GM23338 (cell line): ENCODE results near the gene CHRM5.

Experiments
- CREB1 ChIP-seq: fragments of 250-450 bp; sonication (Bioruptor Pico); IDR thresholded peaks from 2 replicates; pipeline ENCODE4 v1.5.0; 2020; ENCODE audit warnings: low read depth, mild to moderate bottlenecking, moderate library complexity
- EZH2 ChIP-seq: fragments of 200-600 bp; sonication (generic); IDR thresholded peaks from one replicate; pipeline ENCODE4 v1.8.0; 2017; ENCODE audit warnings: antibody characterized with exemption, mild to moderate bottlenecking, low read depth; ENCODE audit not compliant: unreplicated experiment
- EZH2phosphoT487 ChIP-seq: fragments of 200-600 bp; sonication (generic); IDR thresholded peaks from one replicate; pipeline ENCODE4 v1.8.1; 2018; ENCODE audit warnings: antibody characterized with exemption; ENCODE audit not compliant: unreplicated experiment
- STAT1 ChIP-seq: IDR thresholded peaks from one replicate; pipeline ENCODE4 v1.6.1; 2016; ENCODE audit warnings: antibody characterized with exemption; ENCODE audit not compliant: unreplicated experiment
- TF ChIP-seq, protein P1 (sequence below), 2 experiments: fragments of 200-600 bp in 1 of 2; sonication (generic) in 1 of 2; conservative IDR thresholded peaks; 2 replicates each; pipeline versions ENCODE4 v1.5.1 to v1.6.1; 2016 to 2017; ENCODE audit warnings: antibody characterized with exemption in 2 of 2, low read depth in 2 of 2, mild to moderate bottlenecking in 2 of 2, moderate library complexity in 1 of 2

DNA sequence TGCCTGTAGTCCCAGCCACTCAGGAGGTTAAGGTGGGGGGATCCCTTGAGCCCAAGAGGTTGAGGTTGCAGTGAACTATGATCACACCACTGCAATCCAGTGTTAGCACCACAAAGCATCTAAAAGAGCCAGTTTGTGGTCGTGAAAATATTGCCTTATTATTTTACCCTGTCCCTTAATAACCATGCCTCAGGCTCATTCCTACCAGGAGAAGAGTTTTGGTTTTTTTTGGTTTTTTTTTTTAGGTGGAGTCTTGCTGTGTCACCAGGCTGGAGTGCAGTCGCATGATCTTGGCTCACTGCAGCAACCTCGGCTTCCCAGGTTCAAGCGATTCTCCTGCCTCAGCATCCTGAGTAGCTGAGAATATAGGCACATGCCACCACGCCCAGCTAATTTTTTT lies 88.6 kb downstream of the CHRM5 start:
- TF ChIP-seq, protein P1, sequence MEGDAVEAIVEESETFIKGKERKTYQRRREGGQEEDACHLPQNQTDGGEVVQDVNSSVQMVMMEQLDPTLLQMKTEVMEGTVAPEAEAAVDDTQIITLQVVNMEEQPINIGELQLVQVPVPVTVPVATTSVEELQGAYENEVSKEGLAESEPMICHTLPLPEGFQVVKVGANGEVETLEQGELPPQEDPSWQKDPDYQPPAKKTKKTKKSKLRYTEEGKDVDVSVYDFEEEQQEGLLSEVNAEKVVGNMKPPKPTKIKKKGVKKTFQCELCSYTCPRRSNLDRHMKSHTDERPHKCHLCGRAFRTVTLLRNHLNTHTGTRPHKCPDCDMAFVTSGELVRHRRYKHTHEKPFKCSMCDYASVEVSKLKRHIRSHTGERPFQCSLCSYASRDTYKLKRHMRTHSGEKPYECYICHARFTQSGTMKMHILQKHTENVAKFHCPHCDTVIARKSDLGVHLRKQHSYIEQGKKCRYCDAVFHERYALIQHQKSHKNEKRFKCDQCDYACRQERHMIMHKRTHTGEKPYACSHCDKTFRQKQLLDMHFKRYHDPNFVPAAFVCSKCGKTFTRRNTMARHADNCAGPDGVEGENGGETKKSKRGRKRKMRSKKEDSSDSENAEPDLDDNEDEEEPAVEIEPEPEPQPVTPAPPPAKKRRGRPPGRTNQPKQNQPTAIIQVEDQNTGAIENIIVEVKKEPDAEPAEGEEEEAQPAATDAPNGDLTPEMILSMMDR (conservative IDR thresholded peaks at IDR 0.05; ENCODE audit: low read depth in 2 of 2): no peak
- TF ChIP-seq EZH2phosphoT487 (no peak), STAT1 (no peak), CREB1 (CRISPR knock-in tag) (no peak), EZH2 (no peak)
